ENCODE measurements around the gene JAG1.
A peak's percentile ranks its signal among the peaks of the same experiment; 100 is the strongest.
"Not testable (repeated sequence)": the region's sequence is repeated elsewhere in the genome, so short reads cannot be mapped to it uniquely, and the experiment has no call there.

JAG1 gene

DNA sequence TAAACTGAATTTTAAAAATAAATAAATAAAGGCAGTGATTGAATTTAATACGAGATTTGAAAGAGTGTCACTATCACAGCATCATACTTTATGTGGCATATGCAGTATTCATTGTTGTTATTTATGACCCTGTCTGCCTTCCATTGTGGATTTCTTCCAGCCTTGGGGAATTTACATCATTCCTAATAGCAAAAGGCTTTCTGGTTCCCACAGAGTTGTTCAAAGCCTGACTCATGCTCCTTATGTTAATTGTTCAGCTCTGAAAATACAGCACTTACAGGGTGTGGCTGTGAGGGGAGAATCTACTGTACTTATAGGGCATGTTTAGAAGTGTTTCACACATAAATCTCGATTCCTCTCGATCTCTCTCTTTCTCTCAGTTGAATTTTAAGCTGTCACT lies 54.4 kb downstream of the JAG1 start:
- TF ChIP-seq CSDC2 (CRISPR knock-in tag; IDR thresholded peaks at IDR 0.05) (no peak), SNAI2 (CRISPR knock-in tag; IDR thresholded peaks at IDR 0.05) (no peak), TOX (CRISPR knock-in tag; IDR thresholded peaks at IDR 0.05; ENCODE audit: borderline replicate concordance) (peak; percentile 78; the same call in 1 of the 2 replicates), ZC3H10 (CRISPR knock-in tag; IDR thresholded peaks at IDR 0.05) (peak; percentile 70; the same call in 1 of the 2 replicates), RARB (CRISPR knock-in tag; IDR thresholded peaks at IDR 0.05) (no peak), ARNTL (CRISPR knock-in tag; IDR thresholded peaks at IDR 0.05; ENCODE audit: borderline replicate concordance, low read depth) (no peak), ZNF8 (CRISPR knock-in tag; IDR thresholded peaks at IDR 0.05) (no peak), OSR1 (CRISPR knock-in tag; IDR thresholded peaks at IDR 0.05) (peak; percentile 78; the same call in 1 of the 2 replicates), GLIS3 (CRISPR knock-in tag; IDR thresholded peaks at IDR 0.05) (no peak), BACH2 (CRISPR knock-in tag; IDR thresholded peaks at IDR 0.05; ENCODE audit: borderline replicate concordance) (no peak), ZNF70 (CRISPR knock-in tag; IDR thresholded peaks at IDR 0.05) (no peak), ISL1 (CRISPR knock-in tag; IDR thresholded peaks at IDR 0.05) (peak; percentile 78)
- TF ChIP-seq, protein P1, sequence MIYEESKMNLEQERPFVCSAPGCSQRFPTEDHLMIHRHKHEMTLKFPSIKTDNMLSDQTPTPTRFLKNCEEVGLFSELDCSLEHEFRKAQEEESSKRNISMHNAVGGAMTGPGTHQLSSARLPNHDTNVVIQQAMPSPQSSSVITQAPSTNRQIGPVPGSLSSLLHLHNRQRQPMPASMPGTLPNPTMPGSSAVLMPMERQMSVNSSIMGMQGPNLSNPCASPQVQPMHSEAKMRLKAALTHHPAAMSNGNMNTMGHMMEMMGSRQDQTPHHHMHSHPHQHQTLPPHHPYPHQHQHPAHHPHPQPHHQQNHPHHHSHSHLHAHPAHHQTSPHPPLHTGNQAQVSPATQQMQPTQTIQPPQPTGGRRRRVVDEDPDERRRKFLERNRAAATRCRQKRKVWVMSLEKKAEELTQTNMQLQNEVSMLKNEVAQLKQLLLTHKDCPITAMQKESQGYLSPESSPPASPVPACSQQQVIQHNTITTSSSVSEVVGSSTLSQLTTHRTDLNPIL (CRISPR knock-in tag; IDR thresholded peaks at IDR 0.05; ENCODE audit: low read depth) = no peak
- TF ChIP-seq, protein P2, sequence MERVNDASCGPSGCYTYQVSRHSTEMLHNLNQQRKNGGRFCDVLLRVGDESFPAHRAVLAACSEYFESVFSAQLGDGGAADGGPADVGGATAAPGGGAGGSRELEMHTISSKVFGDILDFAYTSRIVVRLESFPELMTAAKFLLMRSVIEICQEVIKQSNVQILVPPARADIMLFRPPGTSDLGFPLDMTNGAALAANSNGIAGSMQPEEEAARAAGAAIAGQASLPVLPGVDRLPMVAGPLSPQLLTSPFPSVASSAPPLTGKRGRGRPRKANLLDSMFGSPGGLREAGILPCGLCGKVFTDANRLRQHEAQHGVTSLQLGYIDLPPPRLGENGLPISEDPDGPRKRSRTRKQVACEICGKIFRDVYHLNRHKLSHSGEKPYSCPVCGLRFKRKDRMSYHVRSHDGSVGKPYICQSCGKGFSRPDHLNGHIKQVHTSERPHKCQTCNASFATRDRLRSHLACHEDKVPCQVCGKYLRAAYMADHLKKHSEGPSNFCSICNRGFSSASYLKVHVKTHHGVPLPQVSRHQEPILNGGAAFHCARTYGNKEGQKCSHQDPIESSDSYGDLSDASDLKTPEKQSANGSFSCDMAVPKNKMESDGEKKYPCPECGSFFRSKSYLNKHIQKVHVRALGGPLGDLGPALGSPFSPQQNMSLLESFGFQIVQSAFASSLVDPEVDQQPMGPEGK (CRISPR knock-in tag; IDR thresholded peaks at IDR 0.05; ENCODE audit: borderline replicate concordance) = no peak
- ATAC-seq = peak; percentile 81

DNA sequence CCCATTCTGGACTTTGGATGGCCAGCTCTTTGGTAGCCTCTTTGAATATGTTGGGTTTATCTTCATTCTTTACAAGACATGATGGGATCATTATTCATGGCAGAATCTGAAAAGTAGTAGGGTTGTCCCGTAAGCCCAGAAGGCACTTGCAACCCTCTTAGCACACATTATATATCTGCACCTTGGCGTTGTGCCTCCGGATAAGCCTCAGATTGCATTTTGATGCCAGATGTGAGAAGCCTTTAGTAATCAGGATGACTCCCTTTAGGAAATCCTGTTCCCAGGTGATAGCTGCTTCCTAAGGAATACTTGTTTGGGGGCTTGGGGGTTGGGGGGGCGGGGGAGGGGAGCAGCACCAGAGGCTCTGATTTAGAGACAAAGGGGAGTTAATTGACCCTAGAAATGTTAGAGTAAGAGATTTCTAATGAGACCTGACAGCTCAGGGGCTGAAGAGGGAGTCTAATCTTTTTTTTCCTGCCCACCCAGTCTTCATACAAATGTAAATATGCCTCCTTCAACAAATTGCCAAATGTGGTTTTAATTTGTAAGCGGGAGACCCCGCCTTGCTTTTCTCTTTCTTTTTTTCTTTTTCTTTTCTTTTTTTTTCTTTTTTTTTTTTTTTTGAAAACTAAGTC lies 55.1 kb downstream of the JAG1 start:
- TF ChIP-seq PPARA (CRISPR knock-in tag; IDR thresholded peaks at IDR 0.05; ENCODE audit: borderline replicate concordance) = no peak
- TF ChIP-seq OSR1 (CRISPR knock-in tag; IDR thresholded peaks at IDR 0.05) = no peak
- no peak for TF ChIP-seq TCF4 (CRISPR knock-in tag; IDR thresholded peaks at IDR 0.05; ENCODE audit: borderline replicate concordance)
- TF ChIP-seq ISL1 (CRISPR knock-in tag; IDR thresholded peaks at IDR 0.05) = no peak
- no peak for TF ChIP-seq ZNF565 (CRISPR knock-in tag; conservative IDR thresholded peaks at IDR 0.05; ENCODE audit: low read depth)
- TF ChIP-seq, protein P2 (CRISPR knock-in tag; IDR thresholded peaks at IDR 0.05; ENCODE audit: borderline replicate concordance) = no peak
- no peak for TF ChIP-seq SNAI2 (CRISPR knock-in tag; IDR thresholded peaks at IDR 0.05)
- TF ChIP-seq, protein P3, sequence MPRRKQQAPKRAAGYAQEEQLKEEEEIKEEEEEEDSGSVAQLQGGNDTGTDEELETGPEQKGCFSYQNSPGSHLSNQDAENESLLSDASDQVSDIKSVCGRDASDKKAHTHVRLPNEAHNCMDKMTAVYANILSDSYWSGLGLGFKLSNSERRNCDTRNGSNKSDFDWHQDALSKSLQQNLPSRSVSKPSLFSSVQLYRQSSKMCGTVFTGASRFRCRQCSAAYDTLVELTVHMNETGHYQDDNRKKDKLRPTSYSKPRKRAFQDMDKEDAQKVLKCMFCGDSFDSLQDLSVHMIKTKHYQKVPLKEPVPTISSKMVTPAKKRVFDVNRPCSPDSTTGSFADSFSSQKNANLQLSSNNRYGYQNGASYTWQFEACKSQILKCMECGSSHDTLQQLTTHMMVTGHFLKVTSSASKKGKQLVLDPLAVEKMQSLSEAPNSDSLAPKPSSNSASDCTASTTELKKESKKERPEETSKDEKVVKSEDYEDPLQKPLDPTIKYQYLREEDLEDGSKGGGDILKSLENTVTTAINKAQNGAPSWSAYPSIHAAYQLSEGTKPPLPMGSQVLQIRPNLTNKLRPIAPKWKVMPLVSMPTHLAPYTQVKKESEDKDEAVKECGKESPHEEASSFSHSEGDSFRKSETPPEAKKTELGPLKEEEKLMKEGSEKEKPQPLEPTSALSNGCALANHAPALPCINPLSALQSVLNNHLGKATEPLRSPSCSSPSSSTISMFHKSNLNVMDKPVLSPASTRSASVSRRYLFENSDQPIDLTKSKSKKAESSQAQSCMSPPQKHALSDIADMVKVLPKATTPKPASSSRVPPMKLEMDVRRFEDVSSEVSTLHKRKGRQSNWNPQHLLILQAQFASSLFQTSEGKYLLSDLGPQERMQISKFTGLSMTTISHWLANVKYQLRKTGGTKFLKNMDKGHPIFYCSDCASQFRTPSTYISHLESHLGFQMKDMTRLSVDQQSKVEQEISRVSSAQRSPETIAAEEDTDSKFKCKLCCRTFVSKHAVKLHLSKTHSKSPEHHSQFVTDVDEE (CRISPR knock-in tag; IDR thresholded peaks at IDR 0.05) = no peak
- TF ChIP-seq ARNTL (CRISPR knock-in tag; IDR thresholded peaks at IDR 0.05; ENCODE audit: borderline replicate concordance, low read depth) = no peak
- TF ChIP-seq TOX (CRISPR knock-in tag; IDR thresholded peaks at IDR 0.05; ENCODE audit: borderline replicate concordance) = no peak
- no peak for TF ChIP-seq ZNF8 (CRISPR knock-in tag; IDR thresholded peaks at IDR 0.05)
- TF ChIP-seq ZC3H10 (CRISPR knock-in tag; IDR thresholded peaks at IDR 0.05) = no peak
- TF ChIP-seq, protein P1 (CRISPR knock-in tag; IDR thresholded peaks at IDR 0.05; ENCODE audit: low read depth) = no peak
- TF ChIP-seq ZNF70 (CRISPR knock-in tag; IDR thresholded peaks at IDR 0.05) = no peak
- no peak for TF ChIP-seq ESRRG (CRISPR knock-in tag; IDR thresholded peaks at IDR 0.05)
- no peak for ATAC-seq

DNA sequence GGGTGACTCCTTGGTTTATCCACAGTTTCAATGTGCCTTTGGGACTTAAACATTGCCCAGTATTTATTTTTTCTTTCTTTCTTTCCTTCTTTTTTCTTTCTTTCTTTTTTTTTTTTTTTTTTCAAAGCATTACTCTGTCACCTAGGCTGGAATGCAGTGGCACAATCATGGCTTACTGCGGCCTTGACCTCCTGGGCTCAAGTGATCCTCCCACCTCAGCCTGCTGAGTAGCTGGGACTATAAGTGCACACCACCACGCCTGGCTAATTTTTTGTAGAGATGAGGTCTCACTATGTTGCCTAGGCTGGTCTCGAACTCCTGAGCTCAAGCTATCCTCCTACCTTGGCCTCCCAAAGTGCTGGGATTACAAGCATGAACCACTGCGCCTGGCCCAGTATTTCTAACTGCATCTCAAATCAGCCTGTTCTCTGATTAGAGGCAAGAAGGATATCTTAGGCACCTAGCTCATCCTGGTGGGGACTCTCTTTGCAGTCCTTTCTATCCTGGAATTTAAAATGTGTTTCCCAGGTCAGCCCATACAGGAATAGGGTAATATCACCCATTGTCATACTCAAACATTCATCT lies 56.2 kb downstream of the JAG1 start:
- not testable (repeated sequence) for ATAC-seq
